Endothelial cell (in vitro differentiated cells): ENCODE measurements around the gene FOXRED1. TPM values are rescaled to one million over a fixed set of nuclear protein-coding genes. Genes with fewer than 3 reads are reported as not detected.

Source experiments
- DNase-seq: peaks from one replicate; pipeline ENCODE4 v3.0.0; 2021; ENCODE audit warnings: low spot score
- H3K27ac Mint-ChIP-seq: one replicate; pipeline ENCODE4 v1.8.0; 2021; ENCODE audit warnings: mixed read lengths, inconsistent platforms; ENCODE audit not compliant: unreplicated experiment
- H3K27me3 Mint-ChIP-seq: one replicate; pipeline ENCODE4 v1.8.0; 2021; ENCODE audit warnings: mild to moderate bottlenecking, moderate library complexity, mixed read lengths, inconsistent platforms; ENCODE audit not compliant: unreplicated experiment
- H3K36me3 Mint-ChIP-seq: one replicate; pipeline ENCODE4 v1.8.0; 2021; ENCODE audit warnings: mild to moderate bottlenecking, low read depth, mixed read lengths, inconsistent platforms; ENCODE audit not compliant: unreplicated experiment
- H3K4me1 Mint-ChIP-seq: one replicate; pipeline ENCODE4 v1.8.0; 2021; ENCODE audit warnings: mild to moderate bottlenecking, mixed read lengths, inconsistent platforms; ENCODE audit not compliant: unreplicated experiment
- H3K4me3 Mint-ChIP-seq: one replicate; pipeline ENCODE4 v1.8.0; 2021; ENCODE audit warnings: mild to moderate bottlenecking, mixed read lengths, inconsistent platforms; ENCODE audit not compliant: unreplicated experiment
- H3K9me3 Mint-ChIP-seq: one replicate; pipeline ENCODE4 v1.8.0; 2021; ENCODE audit warnings: mixed read lengths, inconsistent platforms; ENCODE audit not compliant: unreplicated experiment
- total RNA-seq: library from RNA; stranded (reverse); fragmentation: NEBNext Ultra II Directional; extraction: Animal tissue kit (Norgen Biotek cat#: 25700); gene quantifications from one replicate; pipeline ENCODE4 v1.2.1, GENCODE V29; 2021; ENCODE audit not compliant: unreplicated experiment
- TF ChIP-seq, protein P1 (sequence below): fragments of 200-600 bp; sonication (generic); IDR thresholded peaks from one replicate; pipeline ENCODE4 v1.5.0; 2021; ENCODE audit warnings: antibody characterized with exemption; ENCODE audit not compliant: unreplicated experiment

FOXRED1 gene
- total RNA-seq, 1 donor from 2014 or later: 35.8 TPM

DNA sequence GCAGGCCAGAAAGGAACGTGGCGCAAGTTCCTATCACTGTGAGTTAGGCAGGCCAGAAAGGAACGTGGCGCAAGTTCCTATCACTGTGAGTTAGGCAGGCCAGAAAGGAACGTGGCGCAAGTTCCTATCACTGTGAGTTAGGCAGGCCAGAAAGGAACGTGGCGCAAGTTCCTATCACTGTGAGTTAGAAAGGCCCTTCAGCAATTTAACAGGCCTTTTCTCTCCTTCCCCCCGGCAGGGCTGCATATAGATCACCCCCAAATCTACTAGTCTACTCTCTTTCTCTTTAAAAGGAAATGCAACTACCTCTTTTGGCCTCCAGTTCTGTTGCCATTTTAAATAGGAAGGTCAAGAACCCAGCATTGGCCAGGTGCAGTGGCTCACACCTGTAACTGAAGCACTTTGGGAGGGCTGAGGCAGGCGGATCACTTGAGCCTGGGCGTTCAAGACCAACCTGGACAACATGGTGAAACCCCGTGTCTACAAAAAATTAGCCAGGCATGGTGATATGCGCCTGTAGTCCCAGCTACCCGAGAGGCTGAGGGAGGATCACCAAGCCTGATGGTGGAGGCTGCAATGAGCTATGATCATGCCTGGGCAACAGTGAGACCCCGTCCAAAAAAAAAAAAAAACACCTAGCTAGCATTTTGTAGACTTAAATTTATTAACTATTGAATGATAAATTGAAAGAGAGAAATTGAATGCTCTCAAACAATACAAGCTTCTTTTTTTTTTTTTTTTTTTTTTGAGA is 42.4 kb upstream of the FOXRED1 start:
- Mint-ChIP-seq H3K4me3 (no peak overlapping the region), H3K27ac (no peak overlapping the region), H3K4me1 (peaks cover 4% of the 10 kb centered on the region), H3K36me3 (peaks cover 3% of the 10 kb centered on the region), H3K9me3 (no peaks in the 10 kb centered on the region), H3K27me3 (no peaks in the 10 kb centered on the region)
- TF ChIP-seq, protein P1, sequence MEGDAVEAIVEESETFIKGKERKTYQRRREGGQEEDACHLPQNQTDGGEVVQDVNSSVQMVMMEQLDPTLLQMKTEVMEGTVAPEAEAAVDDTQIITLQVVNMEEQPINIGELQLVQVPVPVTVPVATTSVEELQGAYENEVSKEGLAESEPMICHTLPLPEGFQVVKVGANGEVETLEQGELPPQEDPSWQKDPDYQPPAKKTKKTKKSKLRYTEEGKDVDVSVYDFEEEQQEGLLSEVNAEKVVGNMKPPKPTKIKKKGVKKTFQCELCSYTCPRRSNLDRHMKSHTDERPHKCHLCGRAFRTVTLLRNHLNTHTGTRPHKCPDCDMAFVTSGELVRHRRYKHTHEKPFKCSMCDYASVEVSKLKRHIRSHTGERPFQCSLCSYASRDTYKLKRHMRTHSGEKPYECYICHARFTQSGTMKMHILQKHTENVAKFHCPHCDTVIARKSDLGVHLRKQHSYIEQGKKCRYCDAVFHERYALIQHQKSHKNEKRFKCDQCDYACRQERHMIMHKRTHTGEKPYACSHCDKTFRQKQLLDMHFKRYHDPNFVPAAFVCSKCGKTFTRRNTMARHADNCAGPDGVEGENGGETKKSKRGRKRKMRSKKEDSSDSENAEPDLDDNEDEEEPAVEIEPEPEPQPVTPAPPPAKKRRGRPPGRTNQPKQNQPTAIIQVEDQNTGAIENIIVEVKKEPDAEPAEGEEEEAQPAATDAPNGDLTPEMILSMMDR: no peak
- no peak for DNase-seq

DNA sequence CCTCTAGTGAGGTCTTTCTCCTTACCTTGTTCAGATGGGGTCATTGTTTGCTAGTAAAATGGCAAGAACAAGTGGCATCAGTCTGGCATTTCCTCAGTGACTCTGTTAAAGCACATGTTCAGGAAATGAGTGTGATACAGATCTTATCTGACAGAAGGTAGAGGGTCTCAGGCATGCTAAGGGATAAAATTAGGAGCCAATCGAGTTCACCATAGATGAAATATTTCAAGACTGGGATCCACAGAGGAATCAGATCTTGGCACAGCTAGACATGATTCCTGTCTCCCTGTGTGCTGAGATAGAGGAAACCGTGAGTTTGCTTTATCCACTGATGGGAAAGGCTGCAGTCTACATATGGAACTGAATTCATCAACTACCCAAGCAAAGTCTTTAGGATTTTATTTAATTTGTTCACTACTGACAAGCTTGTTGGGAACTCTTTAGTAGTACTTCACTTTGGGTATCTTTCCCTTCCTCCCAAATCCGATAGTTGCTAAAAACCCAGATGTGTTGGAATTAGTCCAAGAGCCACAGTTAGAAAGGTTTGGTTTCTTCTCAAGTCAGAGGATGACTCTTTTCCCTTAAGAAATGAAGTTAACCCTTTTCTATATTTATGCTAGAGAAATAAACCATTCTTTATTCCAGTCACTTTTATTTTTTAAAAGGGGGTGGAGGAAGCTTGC is 39.0 kb upstream of the FOXRED1 start:
- Mint-ChIP-seq H3K4me1 (peaks cover 4% of the 10 kb centered on the region), H3K4me3 (no peak overlapping the region), H3K27me3 (no peaks in the 10 kb centered on the region), H3K36me3 (peaks cover 3% of the 10 kb centered on the region), H3K9me3 (no peaks in the 10 kb centered on the region), H3K27ac (no peak overlapping the region)
- no peak for DNase-seq
- TF ChIP-seq, protein P1: no peak

DNA sequence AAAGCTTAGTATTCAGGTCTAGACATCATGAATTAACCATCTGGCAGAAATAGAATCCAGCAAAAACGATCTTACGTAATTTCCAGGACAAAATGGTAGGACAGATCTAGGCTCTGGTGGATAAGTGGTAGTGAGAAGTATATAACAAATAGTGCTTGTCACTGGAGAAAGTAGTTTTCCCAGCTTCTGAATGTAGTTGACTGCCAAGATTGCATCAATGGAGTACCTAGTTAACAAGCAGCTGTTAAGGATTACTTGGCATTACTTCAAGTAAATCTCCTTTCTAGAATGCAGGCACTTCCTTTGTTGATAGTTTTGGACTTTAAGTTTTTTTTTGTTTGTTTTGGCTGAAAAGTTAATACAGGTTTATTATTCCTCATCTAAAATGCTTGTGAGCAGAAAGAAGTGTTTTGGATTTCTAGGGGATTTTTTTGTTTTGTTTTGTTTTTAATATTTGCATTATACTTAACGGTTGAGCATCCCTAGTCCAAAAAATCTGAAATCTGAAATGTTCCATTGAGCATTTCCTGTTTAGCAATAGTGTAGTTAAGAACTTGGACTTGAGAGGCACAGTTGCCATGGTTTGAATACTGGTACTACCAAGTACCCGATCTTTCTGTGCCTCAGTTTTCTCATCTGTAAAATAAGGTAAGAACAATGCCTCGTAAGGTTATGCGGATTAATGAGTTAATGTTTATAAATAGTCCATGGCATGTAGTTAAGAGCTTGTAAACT is 37.1 kb upstream of the FOXRED1 start:
- TF ChIP-seq, protein P1: no peak
- Mint-ChIP-seq H3K9me3 (no peaks in the 10 kb centered on the region), H3K36me3 (peaks cover 8% of the 10 kb centered on the region), H3K4me3 (no peak overlapping the region), H3K27ac (no peak overlapping the region), H3K4me1 (peaks cover 4% of the 10 kb centered on the region), H3K27me3 (no peaks in the 10 kb centered on the region)
- DNase-seq: no peak

DNA sequence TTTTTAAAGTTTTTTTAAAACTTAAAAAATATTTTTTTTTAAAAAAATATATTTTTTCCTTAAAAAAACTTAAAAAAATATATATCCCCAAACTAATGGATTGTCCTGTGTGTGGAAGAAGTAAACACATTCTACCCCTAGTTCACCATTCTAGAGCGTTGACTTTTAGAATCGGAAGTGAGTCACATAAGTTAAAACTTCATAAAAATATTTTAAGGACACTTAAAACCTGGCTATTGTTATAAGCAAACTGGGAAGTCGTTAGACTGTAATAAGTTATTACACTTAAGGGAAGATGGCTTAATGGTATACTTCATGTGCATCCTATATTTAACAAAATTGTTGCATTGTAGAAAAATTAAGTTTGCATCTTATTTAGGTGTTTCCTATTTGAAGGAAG is 36.3 kb upstream of the FOXRED1 start:
- TF ChIP-seq, protein P1: no peak

More for the DNA sequence above, 36.3 kb upstream of the FOXRED1 start:
- Mint-ChIP-seq H3K27me3 (no peaks in the 10 kb centered on the region), H3K4me1 (peaks cover 4% of the 10 kb centered on the region), H3K36me3 (peaks cover 8% of the 10 kb centered on the region), H3K4me3 (no peak overlapping the region), H3K9me3 (no peaks in the 10 kb centered on the region), H3K27ac (no peak overlapping the region)
- DNase-seq: no peak
